ENCODE results near the gene TPSG1.

- TF ChIP-seq CTCF (IDR thresholded peaks at IDR 0.05) (no peak), POLR2A (IDR thresholded peaks at IDR 0.05) (no peak)
These were observed 49.3 kb downstream of the TPSG1 start for GRCh38 chr16:1175566-1176279.
